ENCODE data around the gene ANAPC16.

ANAPC16 gene

GRCh38 chr10:72260976-72261783 lies 45.4 kb downstream of the ANAPC16 start:
- TF ChIP-seq, protein P1, sequence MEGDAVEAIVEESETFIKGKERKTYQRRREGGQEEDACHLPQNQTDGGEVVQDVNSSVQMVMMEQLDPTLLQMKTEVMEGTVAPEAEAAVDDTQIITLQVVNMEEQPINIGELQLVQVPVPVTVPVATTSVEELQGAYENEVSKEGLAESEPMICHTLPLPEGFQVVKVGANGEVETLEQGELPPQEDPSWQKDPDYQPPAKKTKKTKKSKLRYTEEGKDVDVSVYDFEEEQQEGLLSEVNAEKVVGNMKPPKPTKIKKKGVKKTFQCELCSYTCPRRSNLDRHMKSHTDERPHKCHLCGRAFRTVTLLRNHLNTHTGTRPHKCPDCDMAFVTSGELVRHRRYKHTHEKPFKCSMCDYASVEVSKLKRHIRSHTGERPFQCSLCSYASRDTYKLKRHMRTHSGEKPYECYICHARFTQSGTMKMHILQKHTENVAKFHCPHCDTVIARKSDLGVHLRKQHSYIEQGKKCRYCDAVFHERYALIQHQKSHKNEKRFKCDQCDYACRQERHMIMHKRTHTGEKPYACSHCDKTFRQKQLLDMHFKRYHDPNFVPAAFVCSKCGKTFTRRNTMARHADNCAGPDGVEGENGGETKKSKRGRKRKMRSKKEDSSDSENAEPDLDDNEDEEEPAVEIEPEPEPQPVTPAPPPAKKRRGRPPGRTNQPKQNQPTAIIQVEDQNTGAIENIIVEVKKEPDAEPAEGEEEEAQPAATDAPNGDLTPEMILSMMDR (conservative IDR thresholded peaks at IDR 0.05) = no peak

GRCh38 chr10:72261784-72262404 lies 46.1 kb downstream of the ANAPC16 start:
- no peak overlapping the region for H3K27ac ChIP-seq
- TF ChIP-seq, protein P1 (conservative IDR thresholded peaks at IDR 0.05) = no peak

More at GRCh38 chr10:72260976-72261783, 45.4 kb downstream of the ANAPC16 start:
- H3K27ac ChIP-seq = no peak overlapping the region

- TF ChIP-seq, protein P1 (conservative IDR thresholded peaks at IDR 0.05) = no peak
- peak overlapping the region; percentile 80 for H3K27ac ChIP-seq
Measured at GRCh38 chr10:72263613-72264241, 47.9 kb downstream of the ANAPC16 start.

DNA sequence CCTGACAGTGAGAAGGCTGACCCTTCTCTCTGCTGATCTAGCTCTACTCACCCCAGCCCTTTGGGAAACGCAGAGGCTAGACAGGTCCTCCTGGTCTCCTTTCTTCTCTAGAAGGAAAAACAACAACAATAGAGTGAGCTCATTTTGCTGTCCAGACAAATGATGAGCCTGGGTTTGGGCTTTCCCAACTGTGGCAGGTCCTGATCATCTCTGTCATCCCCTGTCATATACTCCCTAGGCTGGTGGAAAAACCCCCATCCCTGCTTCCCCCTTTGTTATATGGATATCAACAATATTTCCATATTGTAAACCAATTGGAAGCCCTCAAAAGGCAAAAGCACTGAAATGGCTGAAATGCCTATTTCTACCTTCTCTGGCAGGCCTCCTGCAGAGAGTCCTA lies 48.7 kb downstream of the ANAPC16 start:
- peak overlapping the region; percentile 80 for H3K27ac ChIP-seq
- TF ChIP-seq, protein P1 (conservative IDR thresholded peaks at IDR 0.05) = no peak

- H3K27ac ChIP-seq = no peak overlapping the region
- TF ChIP-seq, protein P1 (conservative IDR thresholded peaks at IDR 0.05) = no peak
Measured at GRCh38 chr10:72265508-72265907, 49.7 kb downstream of the ANAPC16 start.

DNA sequence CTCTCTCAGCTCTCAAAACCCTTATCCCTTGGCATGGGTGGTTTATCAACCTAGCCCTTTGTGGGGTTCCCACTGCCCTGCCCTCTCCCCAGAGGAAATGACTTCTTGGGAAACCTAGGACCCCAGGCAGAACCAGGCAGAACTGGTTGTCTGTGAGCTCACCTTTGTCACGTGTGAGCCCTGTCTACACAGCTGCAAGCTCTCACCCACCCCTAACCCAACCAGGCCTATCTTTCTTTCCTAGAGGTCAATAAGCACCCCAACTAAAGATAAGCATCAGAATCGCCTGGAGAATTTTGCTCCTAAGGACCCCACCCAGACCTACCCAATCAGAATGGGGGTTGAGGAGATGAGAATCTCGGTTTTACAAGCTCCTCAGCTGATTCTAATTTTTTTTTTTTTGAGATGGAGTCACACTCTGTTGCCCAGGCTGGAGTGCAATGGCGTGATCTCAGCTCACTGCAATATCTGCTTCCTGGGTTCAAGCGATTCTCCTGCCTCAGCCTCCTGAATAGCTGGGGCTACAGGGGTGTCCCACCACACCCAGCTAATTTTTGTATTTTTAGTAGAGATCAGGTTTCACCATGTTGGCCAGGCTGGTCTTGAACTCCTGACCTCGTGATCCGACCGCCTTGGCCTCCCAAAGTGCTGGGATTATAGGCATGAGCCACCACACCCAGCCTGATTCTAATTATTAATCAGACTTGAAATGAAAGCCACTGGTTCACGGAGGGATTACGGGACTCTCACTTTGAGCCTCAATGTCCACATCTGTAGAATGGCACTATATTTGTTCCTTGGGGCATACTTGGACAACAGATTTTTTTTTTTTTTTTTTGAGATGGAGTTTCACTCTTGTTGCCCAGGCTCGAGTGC lies 50.4 kb downstream of the ANAPC16 start:
- no peak overlapping the region for H3K27ac ChIP-seq
- TF ChIP-seq, protein P1 (conservative IDR thresholded peaks at IDR 0.05) = no peak

Data from VCaP (cell line).